ENCODE data around the gene CAMK2B. TPM values are rescaled to one million over a fixed set of nuclear protein-coding genes. Genes with fewer than 3 reads are reported as not detected.

The CAMK2B gene
- total RNA-seq, 4 donors from 2014 or later: 35.3 to 64.8 (median 46.0) TPM

- Histone ChIP-seq H3K27me3 (no peaks in the 10 kb centered on the region), H3K4me3 (no peak overlapping the region), H3K36me3 (no peaks in the 10 kb centered on the region), H3K27ac (no peak overlapping the region), H3K4me1 (peaks cover 13 to 17% of the 10 kb centered on the region in 2 donors), H3K9me3 (no peaks in the 10 kb centered on the region)
- intact Hi-C loops (cut with DNase I; ENCODE audit: low total_unique reads) (no loop called here), in situ Hi-C loops (cut with MboI; ENCODE audit: low sequenced_read_pairs in 4 of 4) (no loop called here)
- TF ChIP-seq CTCF (IDR thresholded peaks at IDR 0.05 in 4 of 5, conservative IDR thresholded peaks at IDR 0.05 in 1 of 5) (no peak), POLR2A (IDR thresholded peaks at IDR 0.05) (no peak)
- no peak for DNase-seq
- ATAC-seq: peak; percentile 49 to 54
Observed at GRCh38 chr7:44348851-44349781, 23.7 kb upstream of the CAMK2B start.

- Histone ChIP-seq H3K27ac (no peak overlapping the region), H3K27me3 (no peaks in the 10 kb centered on the region), H3K9me3 (no peaks in the 10 kb centered on the region), H3K4me1 (peaks cover 13 to 17% of the 10 kb centered on the region in 2 donors), H3K36me3 (no peaks in the 10 kb centered on the region), H3K4me3 (no peak overlapping the region)
- no peak for TF ChIP-seq CTCF (IDR thresholded peaks at IDR 0.05 in 4 of 5, conservative IDR thresholded peaks at IDR 0.05 in 1 of 5)
- no peak for TF ChIP-seq POLR2A (IDR thresholded peaks at IDR 0.05)
- intact Hi-C loops (cut with DNase I; ENCODE audit: low total_unique reads): no loop called here
- no peak for ATAC-seq
- no peak for DNase-seq
- in situ Hi-C loops (cut with MboI; ENCODE audit: low sequenced_read_pairs in 4 of 4): no loop called here
Observed at GRCh38 chr7:44348300-44348699, 22.9 kb upstream of the CAMK2B start.

GRCh38 chr7:44347546-44348114, 22.2 kb upstream of the CAMK2B start:
- ATAC-seq: no peak
- H3K36me3 ChIP-seq: no peaks in the 10 kb centered on the region
- no peak for DNase-seq
- TF ChIP-seq CTCF (IDR thresholded peaks at IDR 0.05 in 4 of 5, conservative IDR thresholded peaks at IDR 0.05 in 1 of 5) (no peak), POLR2A (IDR thresholded peaks at IDR 0.05) (no peak)
- H3K4me3 ChIP-seq: no peak overlapping the region
- peaks cover 13 to 17% of the 10 kb centered on the region in 2 donors for H3K4me1 ChIP-seq
- no peaks in the 10 kb centered on the region for H3K9me3 ChIP-seq
- intact Hi-C loops (cut with DNase I; ENCODE audit: low total_unique reads): no loop called here
- H3K27me3 ChIP-seq: no peaks in the 10 kb centered on the region
- no peak overlapping the region for H3K27ac ChIP-seq
- in situ Hi-C loops (cut with MboI; ENCODE audit: low sequenced_read_pairs in 4 of 4): no loop called here

GRCh38 chr7:44346063-44346462, 20.7 kb upstream of the CAMK2B start:
- Histone ChIP-seq H3K9me3 (no peaks in the 10 kb centered on the region), H3K27ac (no peak overlapping the region), H3K36me3 (no peaks in the 10 kb centered on the region), H3K4me1 (peaks cover 13 to 17% of the 10 kb centered on the region in 2 donors), H3K4me3 (no peak overlapping the region), H3K27me3 (no peaks in the 10 kb centered on the region)
- ATAC-seq: no peak
- in situ Hi-C loops (cut with MboI; ENCODE audit: low sequenced_read_pairs in 4 of 4): no loop called here
- no peak for DNase-seq
- intact Hi-C loops (cut with DNase I; ENCODE audit: low total_unique reads): no loop called here
- no peak for TF ChIP-seq CTCF (IDR thresholded peaks at IDR 0.05 in 4 of 5, conservative IDR thresholded peaks at IDR 0.05 in 1 of 5)
- no peak for TF ChIP-seq POLR2A (IDR thresholded peaks at IDR 0.05)

All from gastrocnemius medialis (tissue), 4 donors.